HG02970 (cell line): Measurements from ENCODE around the gene ABCB9.

Source experiments
- ATAC-seq: cut with Tn5 transposase; IDR thresholded peaks from one replicate; pipeline ENCODE4 v1.9.1; 2021; ENCODE audit warnings: mild to moderate bottlenecking, moderate library complexity, moderate number of reproducible peaks; ENCODE audit not compliant: unreplicated experiment, low FRiP score

ABCB9 gene

GRCh38 chr12:122982963-122983788 lies 16.9 kb upstream of the ABCB9 start:
- ATAC-seq = no peak

DNA sequence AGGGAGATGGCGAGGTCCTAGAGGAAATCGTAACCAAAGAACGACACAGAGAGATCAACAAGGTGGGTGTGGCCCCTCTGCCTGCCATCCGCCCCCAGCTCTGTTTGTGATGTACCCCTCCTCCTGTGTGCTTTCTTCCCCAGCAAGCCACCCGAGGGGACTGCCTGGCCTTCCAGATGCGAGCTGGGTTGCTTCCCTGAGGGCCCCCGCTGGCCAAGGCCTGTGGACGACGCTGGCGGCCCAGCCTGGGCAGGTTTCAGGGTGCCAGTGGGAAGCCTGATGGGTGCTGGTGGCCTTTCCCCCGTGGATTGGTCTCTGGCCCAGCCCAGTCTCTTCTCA lies 16.2 kb upstream of the ABCB9 start:
- no peak for ATAC-seq

DNA sequence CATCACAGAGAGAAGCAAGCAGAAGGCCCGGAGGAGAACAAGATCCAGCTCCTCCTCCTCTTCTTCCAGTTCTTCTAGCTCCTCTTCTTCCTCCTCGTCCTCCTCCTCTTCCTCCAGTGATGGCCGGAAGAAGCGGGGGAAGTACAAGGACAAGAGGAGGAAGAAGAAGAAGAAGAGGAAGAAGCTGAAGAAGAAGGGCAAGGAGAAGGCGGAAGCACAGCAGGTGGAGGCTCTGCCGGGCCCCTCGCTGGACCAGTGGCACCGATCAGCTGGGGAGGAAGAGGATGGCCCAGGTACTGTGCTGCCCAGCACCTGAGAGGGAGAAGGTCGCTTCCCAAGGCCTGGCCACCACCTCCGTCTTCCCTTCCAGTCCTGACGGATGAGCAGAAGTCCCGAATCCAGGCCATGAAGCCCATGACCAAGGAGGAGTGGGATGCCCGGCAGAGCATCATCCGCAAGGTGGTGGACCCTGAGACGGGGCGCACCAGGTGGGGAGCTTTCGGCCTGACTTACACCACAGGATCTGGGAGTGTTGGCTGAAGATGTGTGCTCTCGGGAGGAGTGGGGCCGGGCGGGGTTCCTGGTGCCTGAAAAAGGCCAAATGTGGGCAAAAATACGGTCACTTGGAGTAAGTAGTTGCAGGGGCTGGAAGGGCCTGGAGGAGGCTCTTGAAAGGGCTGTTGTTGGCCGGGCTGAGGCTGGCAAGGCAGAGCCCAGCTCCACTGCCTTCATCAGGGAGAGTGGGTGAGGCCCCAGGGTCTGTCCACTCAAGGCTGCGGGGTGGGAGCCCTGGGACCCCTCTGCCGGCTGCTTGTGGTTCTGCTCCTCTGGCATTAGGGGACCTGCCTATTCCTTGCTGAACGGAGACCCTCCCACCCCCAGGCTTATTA lies 15.6 kb upstream of the ABCB9 start:
- no peak for ATAC-seq

DNA sequence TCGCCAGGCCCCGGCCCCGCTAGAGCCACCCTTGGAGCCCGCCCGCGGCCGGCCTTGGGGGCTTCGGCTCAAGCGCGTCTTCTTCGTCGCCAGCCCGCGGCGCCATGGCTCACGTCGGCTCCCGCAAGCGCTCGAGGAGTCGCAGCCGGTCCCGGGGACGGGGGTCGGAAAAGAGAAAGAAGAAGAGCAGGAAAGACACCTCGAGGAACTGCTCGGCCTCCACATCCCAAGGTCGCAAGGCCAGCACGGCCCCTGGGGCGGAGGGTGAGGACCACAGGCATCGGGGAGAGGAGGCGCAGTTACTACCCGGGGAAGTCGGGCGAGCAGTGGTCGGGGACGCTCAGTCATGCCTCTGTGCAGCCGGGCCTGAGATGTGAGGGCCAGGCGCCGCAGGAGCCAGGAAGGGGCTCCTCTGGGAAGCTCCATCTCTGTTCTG lies 14.8 kb upstream of the ABCB9 start:
- peak; percentile 25 for ATAC-seq

GRCh38 chr12:122980183-122981035 lies 14.1 kb upstream of the ABCB9 start, which contains the start of gene ARL6IP4:
Gene ARL6IP4, plus strand, starts transcription at chr12:122980681. Its CDS starts 459 bp downstream, at chr12:122981140.
- ATAC-seq = peak; percentile 57

DNA sequence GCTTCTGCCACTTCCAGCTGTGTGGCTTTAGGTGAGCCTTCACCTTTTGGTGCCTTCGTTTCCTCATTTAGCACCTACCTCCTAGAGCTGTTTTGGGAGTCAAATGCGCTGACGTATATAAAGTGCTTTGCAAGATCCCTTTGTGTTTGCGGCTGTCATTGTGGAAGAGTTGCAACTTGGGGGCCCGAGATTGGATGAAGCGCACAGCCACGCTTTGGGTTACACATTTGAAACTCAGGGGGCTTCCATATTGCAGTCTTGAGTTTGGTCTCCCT lies 13.6 kb upstream of the ABCB9 start:
- no peak for ATAC-seq

DNA sequence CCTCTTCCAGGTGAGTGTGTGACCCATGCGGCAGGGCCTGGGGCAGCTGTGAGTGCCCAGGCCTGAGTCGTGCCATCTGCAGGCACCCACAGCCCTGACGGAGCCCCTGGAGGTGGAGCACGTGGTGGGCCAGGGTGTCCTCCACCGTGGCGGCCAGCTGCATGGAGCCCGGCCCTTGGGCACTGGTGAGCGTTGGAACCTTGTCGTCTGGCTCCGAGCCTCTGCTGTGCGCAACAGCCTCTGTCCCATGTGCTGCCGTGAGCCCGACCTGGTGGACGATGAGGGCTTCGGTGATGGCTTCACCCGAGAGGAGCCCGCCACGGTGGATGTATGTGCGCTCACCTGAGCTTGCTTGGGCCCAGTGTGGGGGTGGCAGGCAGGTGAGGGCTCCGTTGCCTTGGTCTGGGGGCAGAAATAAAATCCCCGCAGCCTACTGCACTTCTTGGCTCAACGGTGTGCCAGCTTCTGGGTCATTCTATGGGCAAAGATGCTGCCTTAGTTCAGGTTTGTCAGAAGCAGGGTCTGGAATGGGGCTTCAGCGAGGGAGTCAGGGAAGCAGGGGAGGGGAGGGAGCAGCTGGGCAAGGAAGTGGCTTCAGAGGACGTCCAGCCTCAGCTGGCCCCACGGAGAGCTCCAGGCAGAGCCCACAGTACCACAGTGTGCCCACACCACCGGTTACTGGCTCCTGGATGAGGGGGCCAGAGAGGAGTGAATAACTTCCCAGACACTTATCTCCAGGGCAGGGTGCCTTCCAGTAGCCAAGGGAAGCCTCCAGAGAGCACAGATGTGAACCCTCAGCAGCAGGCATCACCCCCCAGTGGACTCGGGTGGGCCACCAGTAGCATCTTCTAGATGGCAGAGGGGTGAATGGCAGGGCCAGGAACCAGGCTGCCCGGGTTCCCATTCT lies 13.0 kb upstream of the ABCB9 start:
- no peak for ATAC-seq

GRCh38 chr12:122978507-122978955 lies 12.3 kb upstream of the ABCB9 start:
- ATAC-seq = no peak

GRCh38 chr12:122977655-122978392 lies 11.6 kb upstream of the ABCB9 start:
- no peak for ATAC-seq

- ATAC-seq = no peak
These were observed 10.9 kb upstream of the ABCB9 start for GRCh38 chr12:122977153-122977552.

DNA sequence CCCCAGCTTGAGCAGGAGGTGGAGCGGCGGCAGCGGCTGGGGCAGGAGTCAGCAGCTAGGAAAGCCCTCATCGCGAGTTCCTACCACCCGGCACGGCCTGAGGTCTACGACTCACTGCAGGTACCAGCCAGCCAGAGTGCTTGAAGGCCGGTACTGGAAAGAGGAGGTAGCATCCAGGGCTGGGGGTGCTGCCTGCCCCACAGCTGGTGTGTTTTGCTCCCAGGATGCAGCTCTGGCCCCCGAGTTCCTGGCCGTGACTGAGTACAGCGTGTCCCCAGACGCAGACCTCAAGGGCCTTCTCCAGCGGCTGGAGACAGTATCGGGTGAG lies 10.3 kb upstream of the ABCB9 start:
- no peak for ATAC-seq

DNA sequence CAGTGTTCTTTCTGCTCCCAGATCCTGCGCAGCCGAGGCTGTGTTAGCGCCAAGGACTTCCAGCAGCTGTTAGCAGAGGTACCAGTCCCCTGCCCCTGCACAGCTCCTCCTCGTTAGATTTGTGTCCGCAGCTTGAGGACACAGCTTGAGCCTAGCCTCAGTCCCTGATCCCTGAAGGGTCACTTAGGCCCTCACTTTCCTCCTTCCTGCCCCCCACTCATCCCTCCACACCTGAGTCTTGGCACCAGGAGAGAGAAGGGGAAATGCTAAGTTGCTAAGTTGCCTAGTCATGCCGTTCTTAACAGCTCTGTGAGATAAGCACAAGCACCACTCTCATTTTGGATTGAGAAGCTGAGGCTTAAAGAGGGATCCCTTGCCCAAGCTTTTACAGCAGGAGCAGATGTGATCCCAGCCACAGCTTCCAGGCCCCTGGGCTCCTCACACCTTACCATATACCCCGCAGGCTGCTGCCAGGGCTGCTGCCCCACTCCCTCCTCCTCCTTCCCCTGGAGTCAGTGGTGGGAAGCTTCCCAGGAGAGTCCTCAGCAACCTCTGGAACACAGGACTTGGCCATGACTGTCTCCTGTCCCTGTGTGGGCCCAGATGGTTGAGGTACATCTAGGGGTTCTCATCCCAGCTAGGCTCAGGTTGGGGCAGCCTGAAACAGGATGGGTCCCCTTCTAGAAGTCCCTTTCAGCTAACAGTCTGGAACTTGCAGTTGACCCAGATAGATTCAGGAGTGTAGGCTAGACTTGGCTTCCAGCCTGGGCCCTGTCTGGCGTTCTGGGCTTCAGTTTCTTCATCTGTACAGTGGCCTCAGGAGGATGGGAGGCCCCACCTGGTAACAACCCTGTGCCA lies 9.8 kb upstream of the ABCB9 start:
- ATAC-seq = no peak

- peak; percentile 80 for ATAC-seq
These were observed 8.9 kb upstream of the ABCB9 start, which contains the start of gene OGFOD2 for GRCh38 chr12:122974892-122975789. Gene OGFOD2, plus strand, starts transcription at chr12:122975244. Its CDS starts 8 bp downstream, at chr12:122975252.

GRCh38 chr12:122974274-122974891 lies 8.1 kb upstream of the ABCB9 start:
- ATAC-seq = peak; percentile 64

GRCh38 chr12:122969676-122970075 lies 3.4 kb upstream of the ABCB9 start:
- no peak for ATAC-seq

DNA sequence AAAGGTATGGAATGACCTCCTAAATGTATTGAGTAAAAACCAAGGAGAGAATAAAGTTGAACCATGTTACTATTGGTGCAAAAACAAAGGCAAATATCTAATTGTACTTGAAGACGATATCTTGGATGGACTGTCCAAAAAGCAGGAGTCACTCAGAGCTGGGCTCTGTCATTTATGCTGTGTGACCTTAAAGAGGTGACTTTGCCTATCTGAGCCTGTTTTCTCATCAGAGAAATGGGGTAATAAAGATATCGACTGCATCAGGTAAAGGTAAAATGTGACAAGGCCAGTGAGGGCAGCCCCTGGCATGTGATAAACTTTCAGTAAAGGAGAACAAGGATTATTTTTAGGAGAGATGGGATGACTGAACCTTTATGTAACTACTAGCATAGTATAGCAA lies 1.8 kb upstream of the ABCB9 start:
- ATAC-seq = no peak
